Thymus (tissue), 11 donors: ENCODE results near the gene RBM5. TPM values are rescaled to one million over a fixed set of nuclear protein-coding genes. Genes with fewer than 3 reads are reported as not detected.

Experiments used
- DNase-seq, 9 donors: peaks; one replicate each; pipeline ENCODE4 v3.0.0-alpha.2; 2013; ENCODE audit warnings: low spot score in 9 of 9, low read depth in 6 of 9, missing footprints in 1 of 9
- H3K27ac ChIP-seq, 2 donors: one replicate each; pipeline ENCODE4 v1.5.1; 2013; ENCODE audit warnings: control low read depth in 1 of 2, low read depth in 1 of 2, low read length in 1 of 2, mild to moderate bottlenecking in 1 of 2, moderate library complexity in 1 of 2
- H3K27me3 ChIP-seq, 2 donors: one replicate each; pipeline ENCODE4 v1.5.1; 2013; ENCODE audit warnings: low read length in 1 of 2; ENCODE audit not compliant: control insufficient read depth in 2 of 2, insufficient read depth in 1 of 2
- H3K36me3 ChIP-seq, 2 donors: one replicate each; pipeline ENCODE4 v1.5.1; 2013; ENCODE audit warnings: low read length in 1 of 2, mild to moderate bottlenecking in 1 of 2, moderate library complexity in 1 of 2; ENCODE audit not compliant: control insufficient read depth in 2 of 2, insufficient read depth in 2 of 2
- H3K4me1 ChIP-seq, 2 donors: one replicate each; pipeline ENCODE4 v1.5.1; 2013; ENCODE audit warnings: low read length in 2 of 2; ENCODE audit not compliant: control insufficient read depth in 2 of 2, insufficient read depth in 2 of 2
- H3K4me3 ChIP-seq, 2 donors: one replicate each; pipeline ENCODE4 v1.5.1; 2013; ENCODE audit warnings: low read length in 2 of 2, control low read depth in 1 of 2, mild to moderate bottlenecking in 1 of 2
- H3K9me3 ChIP-seq, 2 donors: one replicate each; pipeline ENCODE4 v1.5.1; 2013; ENCODE audit warnings: low read length in 1 of 2, mild to moderate bottlenecking in 1 of 2; ENCODE audit not compliant: control insufficient read depth in 2 of 2, insufficient read depth in 1 of 2
- WGBS: extraction: QIAGEN DNeasy Blood & Tissue Kit; methylation state at CpG from one replicate; pipeline ENCODE4 v1.1.7; 2013; 5-methylcytosine and 5-hydroxymethylcytosine counted together
- polyA plus RNA-seq: library from polyadenylated mRNA; stranded (reverse); fragments of 200-250 nt; gene quantifications from one replicate; pipeline ENCODE4 v1.2.3, GENCODE V29; 2013
- total RNA-seq: library from RNA; stranded (reverse); fragments of 120-200 nt; gene quantifications from one replicate; pipeline ENCODE4 v1.2.4, GENCODE V29; 2013
- donor health status: healthy.

The RBM5 gene
- total and polyA plus RNA-seq, 2 donors = 142 to 219 TPM

GRCh38 chr3:50168388-50168787 is 79.7 kb downstream of the RBM5 start:
- H3K4me1 ChIP-seq = peaks cover 0 to 25% of the 10 kb centered on the region in 2 donors
- H3K4me3 ChIP-seq = no peak overlapping the region
- H3K27ac ChIP-seq = no peak overlapping the region
- no peaks in the 10 kb centered on the region for H3K36me3 ChIP-seq
- H3K27me3 ChIP-seq = no peaks in the 10 kb centered on the region
- WGBS = 97% methylated on average over 9 of the region's 9 CpGs
- H3K9me3 ChIP-seq = peaks cover 0 to 5% of the 10 kb centered on the region in 2 donors
- DNase-seq = no peak

Other genes with a start within 250 kb of the RBM5 start
- 8.2 TPM for gene TRAIP, start 232.4 kb upstream of the RBM5 start, total RNA-seq
- gene TRAIP, start 232.4 kb upstream of the RBM5 start, polyA plus RNA-seq = 2.4 TPM
- gene CAMKV, start 219.0 kb upstream of the RBM5 start, total RNA-seq = 0.14 TPM
- 0.23 TPM for gene CAMKV, start 219.0 kb upstream of the RBM5 start, polyA plus RNA-seq
- 8.9 TPM for gene MST1R, start 185.0 kb upstream of the RBM5 start, total RNA-seq
- 25.3 TPM for gene MST1R, start 185.0 kb upstream of the RBM5 start, polyA plus RNA-seq
- 5.9 TPM for gene MON1A, start 159.1 kb upstream of the RBM5 start, total RNA-seq
- gene MON1A, start 159.1 kb upstream of the RBM5 start, polyA plus RNA-seq = 6.9 TPM
- gene RBM6, start 148.8 kb upstream of the RBM5 start, total RNA-seq = 59.4 TPM
- 343 TPM for gene RBM6, start 148.8 kb upstream of the RBM5 start, polyA plus RNA-seq
- gene SEMA3F, start 66.4 kb downstream of the RBM5 start, total RNA-seq = 4.4 TPM
- gene SEMA3F, start 66.4 kb downstream of the RBM5 start, polyA plus RNA-seq = 19.7 TPM
- gene GNAT1, start 102.7 kb downstream of the RBM5 start, total RNA-seq = 0.05 TPM
- gene GNAT1, start 102.7 kb downstream of the RBM5 start, polyA plus RNA-seq = 0.05 TPM
- 0.05 TPM for gene SLC38A3, start 116.4 kb downstream of the RBM5 start, total RNA-seq
- gene SLC38A3, start 116.4 kb downstream of the RBM5 start, polyA plus RNA-seq = 0.18 TPM
- gene GNAI2, start 147.3 kb downstream of the RBM5 start, total RNA-seq = 177 TPM
- gene GNAI2, start 147.3 kb downstream of the RBM5 start, polyA plus RNA-seq = 187 TPM
- gene SEMA3B, start 180.2 kb downstream of the RBM5 start, total RNA-seq = 0.66 TPM
- 4.8 TPM for gene SEMA3B, start 180.2 kb downstream of the RBM5 start, polyA plus RNA-seq
- not detected for gene LSMEM2, start 190.2 kb downstream of the RBM5 start, total RNA-seq
- gene LSMEM2, start 190.2 kb downstream of the RBM5 start, polyA plus RNA-seq = 0.11 TPM
- 31.0 TPM for gene IFRD2, start 203.5 kb downstream of the RBM5 start, total RNA-seq
- 52.3 TPM for gene IFRD2, start 203.5 kb downstream of the RBM5 start, polyA plus RNA-seq
- 2.5 TPM for gene HYAL3, start 210.5 kb downstream of the RBM5 start, total RNA-seq
- 2.5 TPM for gene HYAL3, start 210.5 kb downstream of the RBM5 start, polyA plus RNA-seq
- gene NAA80, start 210.5 kb downstream of the RBM5 start, total RNA-seq = 6.4 TPM
- gene NAA80, start 210.5 kb downstream of the RBM5 start, polyA plus RNA-seq = 23.7 TPM
- 0.09 TPM for gene HYAL1, start 214.7 kb downstream of the RBM5 start, total RNA-seq
- gene HYAL1, start 214.7 kb downstream of the RBM5 start, polyA plus RNA-seq = 1.8 TPM
- 15.2 TPM for gene HYAL2, start 233.8 kb downstream of the RBM5 start, total RNA-seq
- 32.7 TPM for gene HYAL2, start 233.8 kb downstream of the RBM5 start, polyA plus RNA-seq
- 23.6 TPM for gene TUSC2, start 239.3 kb downstream of the RBM5 start, total RNA-seq
- gene TUSC2, start 239.3 kb downstream of the RBM5 start, polyA plus RNA-seq = 27.5 TPM